ENCODE results near the gene TMEM59L.

The TMEM59L gene

GRCh38 chr19:18657590-18658365 lies 45.1 kb downstream of the TMEM59L start:
- DNase-seq (ENCODE audit: low read depth, low spot score), result no peak

DNA sequence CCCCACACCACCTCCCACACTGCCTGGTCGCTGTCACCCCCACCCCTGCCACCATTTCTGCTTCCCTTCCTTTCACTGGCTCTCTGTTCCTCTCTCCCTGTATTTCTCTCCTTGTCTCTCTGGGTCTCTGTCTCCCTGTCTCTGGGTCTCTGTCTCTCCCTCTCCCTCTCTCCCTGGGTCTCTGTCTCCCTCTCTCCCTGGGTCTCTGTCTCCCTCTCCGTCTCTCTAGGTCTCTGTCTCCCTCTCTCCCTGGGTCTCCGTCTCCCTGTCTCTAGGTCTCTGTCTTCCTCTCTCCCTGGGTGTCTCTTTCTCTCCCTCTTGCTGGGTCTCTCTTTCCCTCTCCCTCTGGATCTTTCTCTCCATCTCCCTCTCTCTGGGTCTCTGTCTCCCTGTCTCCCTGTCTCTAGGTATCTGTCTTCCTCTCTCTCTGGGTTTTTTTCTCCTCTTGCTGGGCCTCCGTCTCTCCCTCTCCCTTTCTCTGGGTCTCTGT lies 45.7 kb downstream of the TMEM59L start:
- DNase-seq (ENCODE audit: low read depth, low spot score), result no peak

GRCh38 chr19:18659281-18660050 lies 46.8 kb downstream of the TMEM59L start:
- no peak for DNase-seq (ENCODE audit: low read depth, low spot score)

DNA sequence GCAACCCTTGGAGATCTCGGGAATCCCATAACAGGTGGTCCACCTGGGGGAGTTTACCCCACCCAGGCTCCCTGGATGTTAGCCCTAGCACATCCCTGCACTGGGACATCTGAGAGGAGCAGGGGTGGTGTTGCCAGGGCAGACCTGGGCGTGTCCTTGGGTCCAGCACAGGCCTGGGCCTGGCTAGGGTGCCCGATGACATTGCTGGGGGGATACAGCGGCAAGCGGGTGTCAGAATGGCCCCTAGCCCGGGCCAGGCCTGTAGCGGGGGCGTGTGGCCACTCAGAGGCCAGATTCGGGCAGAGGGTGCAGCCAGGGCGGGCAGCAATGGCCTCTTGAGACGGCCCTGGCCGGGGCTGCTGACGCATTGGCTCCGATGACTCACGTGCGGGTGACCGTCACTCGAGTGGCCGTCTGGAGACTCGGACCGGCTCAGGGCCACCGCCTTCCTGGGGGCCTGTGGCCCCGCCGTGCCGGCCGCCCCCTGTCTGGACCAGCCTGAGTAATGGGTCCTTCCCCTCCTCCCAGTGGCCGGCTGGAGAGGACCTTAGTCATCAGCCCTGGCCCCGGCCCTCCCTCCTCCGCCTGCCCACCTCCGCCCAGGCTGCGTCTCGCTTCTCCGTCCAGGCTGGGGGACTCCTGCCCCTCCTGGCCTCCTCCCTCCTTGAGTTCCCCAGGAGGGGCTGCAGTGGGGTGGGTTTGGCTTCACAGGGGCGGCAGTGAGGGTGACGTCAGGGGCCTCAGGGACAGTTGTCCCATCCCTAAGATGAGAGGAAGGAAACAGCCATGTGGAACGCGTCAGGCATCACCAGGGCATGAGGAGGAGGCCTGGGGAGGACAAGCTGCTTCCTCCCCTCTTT lies 47.6 kb downstream of the TMEM59L start:
- DNase-seq (ENCODE audit: low read depth, low spot score), result no peak

DNA sequence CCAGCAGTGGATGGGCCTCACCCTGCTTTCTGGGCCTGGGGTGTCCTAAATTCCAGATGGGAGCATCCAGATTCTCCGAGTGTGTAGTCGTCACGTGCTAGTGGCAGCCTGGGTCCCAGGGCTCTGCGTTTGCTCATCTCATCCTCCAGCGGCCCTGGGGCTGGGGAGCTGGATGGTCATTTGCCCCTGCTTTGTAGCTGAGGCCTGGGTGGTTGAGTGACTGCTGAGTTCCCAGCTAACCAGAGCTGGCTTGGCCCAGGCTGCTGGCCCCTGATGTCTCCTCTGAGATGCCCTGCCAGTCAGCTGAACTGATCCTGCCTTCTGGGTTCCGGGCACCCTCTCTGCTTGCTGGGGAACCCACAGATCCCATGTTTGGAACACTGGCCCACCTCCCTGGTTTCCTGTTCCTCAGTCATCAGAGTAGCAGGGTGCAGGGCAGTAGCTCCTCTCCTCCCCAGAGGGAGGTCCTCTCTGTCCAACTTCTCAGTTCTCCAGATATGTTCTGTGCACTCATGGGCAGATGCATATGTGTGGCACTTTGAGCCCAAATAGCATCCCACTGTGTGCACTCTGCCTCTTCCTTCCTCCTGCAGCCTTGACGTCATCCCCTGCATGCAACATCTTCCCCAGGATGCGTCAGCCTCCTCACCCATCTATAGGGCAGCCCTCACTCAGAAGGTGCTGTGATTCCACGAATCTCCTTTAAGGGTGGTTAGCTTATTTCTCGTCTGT lies 48.4 kb downstream of the TMEM59L start:
- DNase-seq (ENCODE audit: low read depth, low spot score), result no peak

- no peak for DNase-seq (ENCODE audit: low read depth, low spot score)
Measured at GRCh38 chr19:18662972-18663732, 50.5 kb downstream of the TMEM59L start.

DNA sequence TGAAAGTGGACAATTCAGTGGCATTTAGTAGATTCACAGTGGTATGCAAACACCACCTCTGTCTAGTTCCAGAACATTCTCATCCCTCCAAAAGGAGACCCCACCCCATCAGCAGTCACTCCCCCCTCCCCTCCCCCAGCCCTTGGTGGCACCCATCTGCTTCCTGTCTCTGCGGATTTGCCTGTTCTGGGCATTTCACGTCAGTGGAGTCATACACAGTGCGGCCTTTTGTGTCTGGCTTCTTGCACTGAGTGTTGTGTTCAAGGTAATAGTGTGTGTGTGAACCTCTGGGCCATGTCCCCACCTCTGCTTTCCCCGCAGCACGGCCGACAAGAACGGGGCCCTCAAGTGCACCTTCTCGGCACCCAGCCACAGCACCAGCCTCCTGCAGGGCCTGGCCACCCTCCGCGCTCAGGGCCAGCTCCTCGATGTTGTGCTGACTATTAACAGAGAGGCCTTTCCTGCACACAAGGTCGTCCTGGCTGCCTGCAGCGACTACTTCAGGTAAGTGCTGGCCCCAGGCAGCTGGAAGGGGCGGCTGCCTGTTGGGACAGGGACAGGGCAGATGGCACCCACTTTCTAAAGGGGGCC lies 51.4 kb downstream of the TMEM59L start:
- no peak for DNase-seq (ENCODE audit: low read depth, low spot score)

DNA sequence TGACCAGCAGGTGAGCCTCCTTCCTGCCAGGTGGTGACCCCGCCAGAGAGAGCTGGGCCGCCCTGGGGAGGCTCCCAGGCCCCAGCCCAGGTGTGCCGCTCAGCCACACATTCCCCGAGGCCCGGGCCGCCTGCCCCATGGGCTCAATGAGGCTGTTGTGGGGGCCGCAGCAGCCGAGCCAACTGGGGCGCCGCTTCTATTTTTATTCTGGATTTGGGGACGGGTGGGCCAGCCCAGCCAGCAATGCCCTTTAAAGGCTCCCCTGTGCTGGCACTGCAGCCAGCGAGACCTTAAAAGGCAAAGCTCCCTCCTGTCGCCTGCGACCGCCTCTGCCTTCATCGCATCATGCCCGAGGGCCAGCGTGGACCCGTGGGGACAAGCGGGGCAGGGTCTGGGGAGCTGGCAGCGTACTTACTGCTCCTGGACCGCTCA lies 53.1 kb downstream of the TMEM59L start:
- no peak for DNase-seq (ENCODE audit: low read depth, low spot score)

DNA sequence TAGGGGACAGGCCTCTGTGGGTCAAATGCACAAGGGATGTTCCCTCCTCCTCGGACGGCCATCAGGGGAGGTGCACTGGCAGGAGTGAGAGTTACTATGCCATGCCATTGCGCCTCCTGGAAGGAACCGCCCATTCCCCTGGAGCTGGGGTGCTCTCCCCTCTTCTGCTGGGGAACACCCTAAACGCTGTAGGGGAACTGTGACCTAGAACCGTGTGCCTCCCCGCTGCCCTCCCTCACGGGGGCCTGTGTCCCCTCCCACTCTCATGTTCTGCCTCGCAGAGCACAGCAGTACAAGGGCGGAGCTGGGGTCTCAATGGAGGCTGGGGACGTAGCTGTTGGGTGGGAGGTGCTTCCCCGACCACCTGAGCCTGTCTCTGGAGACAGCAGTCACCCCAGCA lies 53.6 kb downstream of the TMEM59L start:
- no peak for DNase-seq (ENCODE audit: low read depth, low spot score)

DNA sequence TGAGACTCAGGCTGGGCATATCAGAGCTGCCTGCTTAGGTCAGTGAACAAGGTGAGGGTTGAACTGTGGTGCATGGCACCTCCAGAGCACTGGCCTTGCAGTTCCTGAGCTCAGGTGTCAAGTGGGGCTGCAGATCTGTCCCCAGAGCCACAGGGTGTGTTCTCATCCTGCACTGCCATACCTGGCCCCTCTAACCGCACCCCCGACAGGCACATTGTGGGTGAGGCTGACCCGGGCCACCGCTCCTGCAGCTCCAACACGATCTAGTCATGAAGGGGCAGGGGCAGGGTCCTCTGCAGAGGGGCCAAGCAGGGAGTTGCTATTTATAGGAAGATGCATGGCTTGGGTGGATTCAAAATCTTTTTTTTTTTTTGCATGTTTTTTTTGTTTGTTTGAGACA lies 54.1 kb downstream of the TMEM59L start:
- no peak for DNase-seq (ENCODE audit: low read depth, low spot score)

DNA sequence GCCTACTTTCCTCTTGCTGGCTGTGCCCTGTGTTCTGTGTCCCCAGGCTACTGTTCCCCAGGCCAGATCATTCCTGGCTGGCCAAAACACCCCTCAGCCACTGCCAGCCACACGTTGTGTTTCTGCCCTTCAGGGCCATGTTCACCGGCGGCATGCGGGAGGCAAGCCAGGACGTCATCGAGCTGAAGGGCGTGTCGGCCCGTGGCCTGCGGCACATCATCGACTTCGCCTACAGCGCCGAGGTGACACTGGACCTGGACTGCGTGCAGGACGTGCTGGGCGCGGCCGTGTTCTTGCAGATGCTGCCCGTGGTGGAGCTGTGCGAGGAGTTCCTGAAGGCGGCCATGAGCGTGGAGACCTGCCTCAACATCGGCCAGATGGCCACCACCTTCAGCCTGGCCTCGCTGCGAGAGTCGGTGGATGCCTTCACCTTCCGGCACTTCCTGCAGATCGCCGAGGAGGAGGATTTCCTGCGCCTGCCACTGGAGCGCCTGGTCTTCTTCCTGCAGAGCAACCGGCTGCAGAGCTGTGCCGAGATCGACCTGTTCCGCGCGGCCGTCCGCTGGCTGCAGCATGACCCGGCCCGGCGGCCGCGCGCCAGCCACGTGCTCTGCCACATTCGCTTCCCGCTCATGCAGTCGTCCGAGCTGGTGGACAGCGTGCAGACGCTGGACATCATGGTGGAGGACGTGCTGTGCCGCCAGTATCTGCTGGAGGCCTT lies 55.0 kb downstream of the TMEM59L start:
- DNase-seq (ENCODE audit: low read depth, low spot score), result no peak

GRCh38 chr19:18668252-18668631 lies 55.6 kb downstream of the TMEM59L start:
- DNase-seq (ENCODE audit: low read depth, low spot score), result no peak

GRCh38 chr19:18668744-18669523 lies 56.3 kb downstream of the TMEM59L start:
- no peak for DNase-seq (ENCODE audit: low read depth, low spot score)

GRCh38 chr19:18669524-18669817 lies 56.8 kb downstream of the TMEM59L start:
- DNase-seq (ENCODE audit: low read depth, low spot score), result no peak

DNA sequence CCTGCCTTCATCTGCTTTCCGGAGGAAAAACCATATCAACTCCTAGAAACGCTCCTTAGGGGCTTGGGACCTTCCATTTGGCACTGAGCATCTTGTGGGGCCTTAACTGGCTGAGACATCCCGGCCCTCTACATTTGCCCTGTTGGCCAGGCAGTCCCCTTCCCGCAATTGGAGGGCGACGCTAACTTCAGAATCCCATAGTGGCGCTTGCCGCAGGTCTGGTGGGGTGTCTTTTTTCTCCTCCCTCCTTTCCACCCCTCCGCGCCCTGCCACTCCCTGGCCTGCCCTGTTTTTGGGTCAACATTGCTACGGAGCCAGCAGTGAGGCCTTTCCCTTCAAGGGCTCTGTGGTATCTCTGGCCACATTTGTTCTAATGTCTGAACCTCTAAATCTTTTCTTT lies 57.2 kb downstream of the TMEM59L start:
- DNase-seq (ENCODE audit: low read depth, low spot score), result no peak

GRCh38 chr19:18670312-18670711 lies 57.6 kb downstream of the TMEM59L start:
- DNase-seq (ENCODE audit: low read depth, low spot score), result no peak

Measured in activated naive CD8-positive, alpha-beta T cell treated with anti-CD3 and anti-CD28 coated beads, Interleukin-2, amount 50 U/mL, for 16 hours (primary cell).